Neural cell (in vitro differentiated cells): Measurements from ENCODE around the gene SPSB4. TPM values are rescaled to one million over a fixed set of nuclear protein-coding genes. Genes with fewer than 3 reads are reported as not detected.

Experiments
- H2AFZ ChIP-seq: fragments of 200-600, 300-800 bp; sonication (generic), shearing (Covaris generic); 2 replicates; pipeline ENCODE4 v1.6.0; 2014; ENCODE audit warnings: low read depth, mild to moderate bottlenecking, antibody characterized with exemption, low read length, moderate library complexity
- H3F3A ChIP-seq: fragments of 200-600 bp; shearing (Covaris generic); 2 replicates; pipeline ENCODE4 v1.6.1; 2016; ENCODE audit warnings: mild to moderate bottlenecking, moderate library complexity, mixed read lengths, antibody characterized with exemption, low read length; ENCODE audit not compliant: insufficient read depth, poor library complexity, severe bottlenecking
- H3K27ac ChIP-seq: fragments of 200-600, 300-800 bp; sonication (generic), shearing (Covaris generic); 2 replicates; pipeline ENCODE4 v1.5.1; 2014; ENCODE audit warnings: mild to moderate bottlenecking, low read length, moderate library complexity
- H3K27me3 ChIP-seq: fragments of 300-800, 200-600 bp; sonication (generic), shearing (Covaris generic); 2 replicates; pipeline ENCODE4 v1.6.0; 2014; ENCODE audit warnings: mild to moderate bottlenecking, low read depth, low read length, moderate library complexity; ENCODE audit not compliant: insufficient read depth
- H3K36me3 ChIP-seq: fragments of 300-800, 200-600 bp; sonication (generic), shearing (Covaris generic); 2 replicates; pipeline ENCODE4 v1.5.1; 2014; ENCODE audit warnings: mild to moderate bottlenecking, antibody characterized with exemption, low read length, moderate library complexity; ENCODE audit not compliant: insufficient read depth
- H3K4me2 ChIP-seq: fragments of 300-800, 200-600 bp; sonication (generic), shearing (Covaris generic); 2 replicates; pipeline ENCODE4 v1.6.0; 2014; ENCODE audit warnings: mild to moderate bottlenecking, low read length
- H3K4me3 ChIP-seq: fragments of 300-800, 200-600 bp; sonication (generic), shearing (Covaris generic); 2 replicates; pipeline ENCODE4 v1.5.1; 2014; ENCODE audit warnings: mild to moderate bottlenecking, low read length, moderate library complexity
- H3K79me2 ChIP-seq: fragments of 200-600 bp; shearing (Covaris generic); replicated peaks from 2 replicates; pipeline ENCODE4 v1.6.0; 2014; ENCODE audit warnings: mild to moderate bottlenecking, low read length, moderate library complexity; ENCODE audit not compliant: insufficient read depth
- H3K9ac ChIP-seq: fragments of 300-800, 200-600 bp; sonication (generic), shearing (Covaris generic); 2 replicates; pipeline ENCODE4 v1.6.1; 2016; ENCODE audit warnings: mild to moderate bottlenecking, low read length, mixed read lengths
- H3K9me2 ChIP-seq: fragments of 200-600 bp; shearing (Covaris generic); 2 replicates; pipeline ENCODE4 v1.6.1; 2016; ENCODE audit warnings: mild to moderate bottlenecking, low read length, mixed read lengths; ENCODE audit not compliant: insufficient read depth
- H3K9me3 ChIP-seq: fragments of 200-600, 300-800 bp; sonication (generic), shearing (Covaris generic); 2 replicates; pipeline ENCODE4 v1.6.1; 2016; ENCODE audit warnings: mild to moderate bottlenecking, mixed run types, low read length, moderate library complexity, mixed read lengths
- H4K20me1 ChIP-seq: fragments of 200-600 bp; shearing (Covaris generic); 2 replicates; pipeline ENCODE4 v1.6.1; 2016; ENCODE audit warnings: mild to moderate bottlenecking, mixed run types; ENCODE audit not compliant: insufficient read depth
- CTCF ChIP-seq: fragments of 450-650 bp; IDR thresholded peaks from 2 replicates; pipeline ENCODE4 v1.5.1; 2014; ENCODE audit warnings: antibody characterized with exemption, mild to moderate bottlenecking, moderate library complexity; ENCODE audit not compliant: poor library complexity, severe bottlenecking
- EP300 ChIP-seq: fragments of 450-650 bp; conservative IDR thresholded peaks from 2 replicates; pipeline ENCODE4 v1.6.1; 2014; ENCODE audit warnings: antibody characterized with exemption, mild to moderate bottlenecking, moderate library complexity; ENCODE audit not compliant: poor library complexity, severe bottlenecking
- EZH2 ChIP-seq: fragments of 200-600, 300-800 bp; shearing (Covaris generic), sonication (generic); IDR thresholded peaks from 2 replicates; pipeline ENCODE4 v1.6.1; 2014; ENCODE audit warnings: antibody characterized with exemption, low read length, borderline replicate concordance, mild to moderate bottlenecking; ENCODE audit not compliant: insufficient read depth, poor library complexity, severe bottlenecking
- MXI1 ChIP-seq: fragments of 450-650 bp; conservative IDR thresholded peaks from 2 replicates; pipeline ENCODE4 v1.6.1; 2014; ENCODE audit warnings: antibody characterized with exemption, mild to moderate bottlenecking; ENCODE audit not compliant: poor library complexity, severe bottlenecking
- POLR2AphosphoS5 ChIP-seq: IDR thresholded peaks from 2 replicates; pipeline ENCODE4 v1.6.1; 2012
- RAD21 ChIP-seq: fragments of 450-650 bp; conservative IDR thresholded peaks from 2 replicates; pipeline ENCODE4 v1.6.1; 2014; ENCODE audit warnings: antibody characterized with exemption, mild to moderate bottlenecking, moderate library complexity
- REST ChIP-seq: IDR thresholded peaks from 2 replicates; pipeline ENCODE4 v1.6.1; 2012; ENCODE audit warnings: borderline replicate concordance
- SMC3 ChIP-seq: fragments of 450-650 bp; conservative IDR thresholded peaks from 2 replicates; pipeline ENCODE4 v1.6.1; 2014; ENCODE audit warnings: antibody characterized with exemption, mild to moderate bottlenecking, moderate library complexity; ENCODE audit not compliant: poor library complexity
- TAF1 ChIP-seq: IDR thresholded peaks from 2 replicates; pipeline ENCODE4 v1.6.1; 2012; ENCODE audit warnings: low read depth
- polyA plus RNA-seq: library from polyadenylated mRNA; depleted of rRNA; stranded (reverse); fragments of >200 nt; gene quantifications from 2 replicates; pipeline ENCODE4 v1.2.3, GENCODE V29; 2014

Gene SPSB4
- polyA plus RNA-seq, 1 donor from 2014 or later = 6.1 TPM

GRCh38 chr3:141021261-141021660, 29.9 kb upstream of the SPSB4 start:
- no peak overlapping the region for H3K27ac ChIP-seq
- H2AFZ ChIP-seq = no peak overlapping the region
- H3K79me2 ChIP-seq = no peaks in the 10 kb centered on the region
- no peaks in the 10 kb centered on the region for H3K36me3 ChIP-seq
- no peaks in the 10 kb centered on the region for H3K9me3 ChIP-seq
- H3K9ac ChIP-seq = no peak overlapping the region
- H4K20me1 ChIP-seq = no peaks in the 10 kb centered on the region
- H3F3A ChIP-seq = no peaks in the 10 kb centered on the region
- no peak overlapping the region for H3K4me2 ChIP-seq
- H3K9me2 ChIP-seq = no peaks in the 10 kb centered on the region
- no peak for TF ChIP-seq EP300
- TF ChIP-seq EZH2 = no peak
- TF ChIP-seq MXI1 = no peak
- no peak for TF ChIP-seq TAF1
- TF ChIP-seq REST = no peak
- TF ChIP-seq POLR2AphosphoS5 = no peak
- TF ChIP-seq SMC3 = no peak
- TF ChIP-seq CTCF = no peak
- TF ChIP-seq RAD21 = no peak
- no peak overlapping the region for H3K4me3 ChIP-seq
- H3K27me3 ChIP-seq = no peaks in the 10 kb centered on the region

- no peak overlapping the region for H3K4me2 ChIP-seq
- no peaks in the 10 kb centered on the region for H3K9me2 ChIP-seq
- H3K9me3 ChIP-seq = no peaks in the 10 kb centered on the region
- H2AFZ ChIP-seq = no peak overlapping the region
- no peak overlapping the region for H3K4me3 ChIP-seq
- no peaks in the 10 kb centered on the region for H3K36me3 ChIP-seq
- H4K20me1 ChIP-seq = no peaks in the 10 kb centered on the region
- no peak overlapping the region for H3K27ac ChIP-seq
- no peaks in the 10 kb centered on the region for H3F3A ChIP-seq
- H3K27me3 ChIP-seq = no peaks in the 10 kb centered on the region
- H3K9ac ChIP-seq = no peak overlapping the region
- TF ChIP-seq RAD21 (no peak), EP300 (no peak), POLR2AphosphoS5 (no peak), MXI1 (no peak)
- no peaks in the 10 kb centered on the region for H3K79me2 ChIP-seq
These were observed 20.9 kb upstream of the SPSB4 start for GRCh38 chr3:141030296-141030695.

GRCh38 chr3:141039589-141039988, 11.6 kb upstream of the SPSB4 start:
- Histone ChIP-seq H3K79me2 (no peaks in the 10 kb centered on the region), H3K9ac (no peak overlapping the region), H3K4me3 (no peak overlapping the region), H3K27me3 (no peaks in the 10 kb centered on the region), H2AFZ (no peak overlapping the region), H3K9me2 (no peaks in the 10 kb centered on the region), H3K4me2 (no peak overlapping the region), H3F3A (no peaks in the 10 kb centered on the region), H4K20me1 (no peaks in the 10 kb centered on the region), H3K27ac (no peak overlapping the region), H3K36me3 (no peaks in the 10 kb centered on the region), H3K9me3 (no peaks in the 10 kb centered on the region)
- TF ChIP-seq REST (no peak), RAD21 (no peak), EP300 (no peak), EZH2 (no peak), POLR2AphosphoS5 (no peak), CTCF (no peak)
